Measurements from ENCODE around the gene CCDC192.
"Not testable (repeated sequence)": the region's sequence is repeated elsewhere in the genome, so short reads cannot be mapped to it uniquely, and the experiment has no call there.

The CCDC192 gene

DNA sequence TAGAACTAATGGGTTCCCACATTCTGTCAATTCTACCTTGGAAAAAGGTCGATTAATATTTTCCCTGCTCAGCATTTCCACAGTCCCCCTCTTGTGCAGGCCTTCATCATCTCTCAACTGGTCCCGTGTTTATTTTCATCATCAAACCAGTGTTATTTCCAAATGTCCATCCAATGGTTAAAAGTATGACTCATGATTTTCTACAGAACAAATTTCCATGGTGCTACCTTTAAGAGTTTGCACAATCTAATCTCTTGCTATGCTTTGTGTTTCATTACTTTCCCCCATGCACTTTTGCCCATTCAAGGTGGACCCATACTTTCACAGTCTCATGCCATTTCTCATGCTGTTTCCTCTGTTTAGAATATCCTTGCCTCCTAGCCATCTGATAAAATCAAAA lies 143.7 kb downstream of the CCDC192 start:
- no peak for DNase-seq (ENCODE audit: low spot score)

- not testable (repeated sequence) for DNase-seq (ENCODE audit: low spot score)
Observed at GRCh38 chr5:127847641-127848040, 144.4 kb downstream of the CCDC192 start.

DNA sequence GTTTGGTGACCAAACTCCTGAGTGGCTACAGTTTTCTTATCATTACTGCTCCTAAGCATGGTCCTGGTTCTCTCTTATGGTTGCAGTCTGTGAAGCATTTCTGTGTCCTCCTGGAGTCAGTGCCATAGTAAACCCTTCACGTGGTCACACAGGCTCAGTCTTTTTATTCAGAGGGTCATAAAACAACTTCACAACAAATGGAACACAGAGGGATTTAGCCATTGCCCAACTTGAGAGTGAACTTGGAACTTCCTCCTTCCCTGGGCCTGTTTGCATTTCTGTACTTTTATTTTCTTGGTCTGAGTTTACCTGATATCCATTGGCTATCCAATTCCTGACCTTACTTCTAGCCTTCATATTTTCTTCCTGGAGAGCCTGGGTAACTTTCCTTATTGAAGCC lies 144.9 kb downstream of the CCDC192 start:
- DNase-seq (ENCODE audit: low spot score), result no peak

DNA sequence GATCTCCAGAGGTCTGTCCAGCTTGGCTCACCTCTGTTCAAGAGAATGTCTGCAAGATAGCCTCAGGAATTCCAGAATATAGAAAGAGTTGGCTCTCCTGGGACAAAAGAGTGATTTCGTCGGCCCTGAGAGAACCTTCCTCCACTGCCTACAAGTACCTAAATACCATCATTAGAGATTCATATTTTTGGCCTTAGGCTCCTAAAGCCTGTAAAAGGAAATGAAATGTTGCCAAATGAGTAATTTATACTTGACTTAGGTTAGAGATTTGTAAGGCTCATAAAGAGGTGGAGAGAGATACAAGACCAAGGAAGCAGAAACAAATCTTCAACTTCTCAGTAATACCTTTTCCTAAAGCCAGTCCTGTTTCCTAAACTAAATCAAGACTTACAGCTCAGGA lies 146.2 kb downstream of the CCDC192 start:
- DNase-seq (ENCODE audit: low spot score), result no peak

DNA sequence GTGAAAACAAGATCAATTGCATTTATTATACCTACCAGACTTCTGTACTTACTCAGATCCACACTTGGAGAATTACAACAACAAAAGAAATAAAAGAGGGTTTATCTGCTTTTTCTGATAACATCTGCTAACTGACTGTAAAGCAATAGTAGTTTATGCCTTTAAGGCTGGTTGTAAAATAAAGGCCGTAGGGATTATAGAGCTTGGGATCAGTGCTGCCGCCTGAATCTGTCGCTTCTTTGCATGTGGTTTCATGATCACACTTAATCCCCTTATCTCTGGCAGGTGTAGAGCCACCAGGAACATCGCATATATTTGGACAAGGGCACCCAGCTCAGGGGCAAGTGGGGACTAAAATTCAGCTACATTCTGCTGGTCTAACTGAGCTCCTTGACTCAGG lies 146.7 kb downstream of the CCDC192 start:
- no peak for DNase-seq (ENCODE audit: low spot score)

GRCh38 chr5:127851964-127852363 lies 148.8 kb downstream of the CCDC192 start:
- no peak for DNase-seq (ENCODE audit: low spot score)

DNA sequence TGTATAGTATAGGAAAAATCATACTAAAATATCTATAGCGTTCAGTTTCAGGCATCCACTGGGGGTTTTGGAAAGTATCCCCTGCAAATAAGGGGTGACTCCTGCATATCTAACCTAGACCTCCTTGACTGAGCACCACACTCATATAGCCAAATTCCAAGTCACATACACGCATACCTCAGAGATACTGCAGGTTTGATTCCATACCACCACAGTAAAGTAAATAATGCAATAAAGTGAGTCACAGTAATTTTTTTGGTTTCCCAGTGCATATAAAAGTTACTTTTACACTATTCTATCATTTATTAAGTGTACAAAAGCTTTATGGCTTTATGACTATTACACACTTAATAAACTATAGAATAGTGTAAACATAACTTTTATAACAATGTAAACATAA lies 151.3 kb downstream of the CCDC192 start:
- no peak for DNase-seq (ENCODE audit: low spot score)

GRCh38 chr5:127856292-127856691 lies 153.1 kb downstream of the CCDC192 start:
- no peak for DNase-seq (ENCODE audit: low spot score)

GRCh38 chr5:127858116-127858784 lies 155.1 kb downstream of the CCDC192 start:
- DNase-seq (ENCODE audit: low spot score), result no peak

DNA sequence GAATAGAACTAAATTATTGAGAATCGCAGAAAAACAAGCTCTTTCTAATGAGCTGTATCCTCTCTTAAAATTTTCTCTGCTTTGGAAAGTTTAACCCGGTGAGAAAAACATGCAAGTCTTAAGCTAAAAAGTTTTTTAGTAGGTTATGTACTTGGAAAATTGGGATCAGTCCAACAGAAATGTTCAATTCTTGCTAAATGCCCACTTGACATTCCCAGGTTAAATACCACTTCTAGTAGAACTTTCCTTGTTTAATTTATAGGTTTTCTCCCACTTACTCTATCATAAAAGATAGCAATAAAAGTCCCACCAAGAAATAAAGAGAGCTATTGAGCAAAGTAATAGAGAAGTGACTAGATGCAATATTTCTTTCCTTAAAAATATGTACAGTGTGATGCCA lies 157.1 kb downstream of the CCDC192 start:
- no peak for DNase-seq (ENCODE audit: low spot score)

- no peak for DNase-seq (ENCODE audit: low spot score)
Observed at GRCh38 chr5:127863161-127863560, 160.0 kb downstream of the CCDC192 start.

GRCh38 chr5:127863610-127864395 lies 160.6 kb downstream of the CCDC192 start:
- DNase-seq (ENCODE audit: low spot score), result no peak

DNA sequence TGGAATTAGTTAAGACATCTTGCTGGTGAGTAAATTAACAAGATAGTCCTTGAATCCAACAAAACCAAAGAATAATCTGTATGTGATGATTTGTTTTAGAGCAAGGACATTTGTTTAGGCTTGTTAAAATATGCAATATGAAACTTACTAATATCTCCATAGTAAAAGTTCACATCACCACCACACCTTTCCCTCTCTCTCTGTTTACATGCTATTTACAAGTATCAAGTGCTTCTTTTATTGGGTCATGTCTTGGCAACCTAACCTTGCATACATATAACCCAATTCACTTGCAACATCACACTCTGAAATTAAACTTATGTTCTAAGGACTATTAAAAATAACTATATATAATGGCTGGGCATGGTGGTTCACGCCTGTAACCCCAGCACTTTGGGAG lies 161.3 kb downstream of the CCDC192 start:
- no peak for DNase-seq (ENCODE audit: low spot score)

GRCh38 chr5:127865273-127865672 lies 162.1 kb downstream of the CCDC192 start:
- peak; percentile 7 for DNase-seq (ENCODE audit: low spot score)

DNA sequence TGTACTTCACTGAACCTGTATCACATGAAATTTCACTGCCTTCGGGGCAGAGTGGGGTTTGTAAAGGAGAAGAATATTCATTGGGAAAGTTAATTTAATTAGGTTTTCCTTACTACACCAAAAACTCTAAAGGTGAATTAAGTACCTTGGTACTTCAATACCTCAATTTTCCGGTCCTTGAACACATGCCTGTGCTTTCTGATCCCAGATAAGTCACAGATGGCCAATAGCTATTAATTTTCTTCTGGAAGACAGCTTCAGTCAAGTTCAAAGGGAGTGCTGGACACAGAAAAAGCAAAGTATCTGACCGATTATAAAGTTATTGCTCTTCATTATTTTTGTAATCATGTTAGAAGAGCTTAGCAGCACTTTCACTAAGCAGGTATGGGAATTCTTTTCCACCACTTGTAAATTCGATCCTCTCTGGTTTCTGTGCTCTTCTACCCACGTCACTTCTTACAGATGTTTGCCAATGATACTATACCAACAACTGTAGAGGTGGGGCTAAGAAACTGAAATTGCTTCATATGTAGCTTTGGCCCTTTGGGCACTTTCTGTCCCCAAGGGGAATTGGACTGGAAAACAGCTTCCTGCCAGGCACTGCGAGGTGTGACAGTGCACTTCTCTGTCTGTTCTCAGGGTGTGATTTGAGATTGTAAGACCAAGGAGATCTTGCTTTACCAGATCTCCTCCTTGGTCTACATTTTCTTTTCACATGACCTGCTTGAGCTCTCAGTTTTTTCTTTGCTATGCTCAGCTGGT lies 164.0 kb downstream of the CCDC192 start:
- DNase-seq (ENCODE audit: low spot score), result peak; percentile 21

- peak; percentile 41 for DNase-seq (ENCODE audit: low spot score)
Observed at GRCh38 chr5:127870914-127871313, 167.7 kb downstream of the CCDC192 start.

GRCh38 chr5:127871503-127872153 lies 168.4 kb downstream of the CCDC192 start:
- no peak for DNase-seq (ENCODE audit: low spot score)

- no peak for DNase-seq (ENCODE audit: low spot score)
Observed at GRCh38 chr5:127872494-127872893, 169.3 kb downstream of the CCDC192 start.

- peak; percentile 66 for DNase-seq (ENCODE audit: low spot score)
Observed at GRCh38 chr5:127875235-127876021, 172.2 kb downstream of the CCDC192 start.

- no peak for DNase-seq (ENCODE audit: low spot score)
Observed at GRCh38 chr5:127876384-127876783, 173.2 kb downstream of the CCDC192 start.

- DNase-seq (ENCODE audit: low spot score), result peak; percentile 35
Observed at GRCh38 chr5:127878174-127878750, 175.1 kb downstream of the CCDC192 start.
